M059J (cell line): Measurements from ENCODE around the gene SYNE4. TPM values are rescaled to one million over a fixed set of nuclear protein-coding genes. Genes with fewer than 3 reads are reported as not detected.

Experiments
- DNase-seq: peaks from one replicate; pipeline ENCODE4 v3.0.0-alpha.2; 2012; ENCODE audit warnings: low read depth
- total RNA-seq: library from RNA; depleted of rRNA; stranded (reverse); fragments of >200 nt; shearing (Covaris generic); gene quantifications from 2 replicates; pipeline ENCODE4 v1.2.3, GENCODE V29; 2014

SYNE4 gene
- total RNA-seq, 1 experiment from 2014 or later = not detected

DNA sequence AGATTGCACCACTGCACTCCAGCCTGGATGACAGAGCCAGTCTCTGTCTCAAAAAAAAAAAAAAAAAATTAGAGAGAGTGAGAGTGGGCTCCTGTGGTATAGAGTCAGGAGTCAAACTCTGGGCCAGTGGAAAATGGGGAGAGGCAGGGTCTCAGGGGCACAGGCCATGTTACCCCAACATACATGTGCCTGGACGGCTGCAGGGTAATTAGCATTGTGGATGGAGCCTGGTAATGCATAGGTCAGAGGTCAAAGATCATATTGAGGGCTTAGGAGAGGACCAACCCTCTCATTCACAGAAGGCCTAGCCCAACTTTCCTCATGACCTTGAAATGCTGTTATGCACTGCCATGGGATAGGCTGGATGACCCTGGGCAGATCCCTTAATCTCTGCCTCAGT, 16.9 kb upstream of the SYNE4 start:
- DNase-seq = no peak

DNA sequence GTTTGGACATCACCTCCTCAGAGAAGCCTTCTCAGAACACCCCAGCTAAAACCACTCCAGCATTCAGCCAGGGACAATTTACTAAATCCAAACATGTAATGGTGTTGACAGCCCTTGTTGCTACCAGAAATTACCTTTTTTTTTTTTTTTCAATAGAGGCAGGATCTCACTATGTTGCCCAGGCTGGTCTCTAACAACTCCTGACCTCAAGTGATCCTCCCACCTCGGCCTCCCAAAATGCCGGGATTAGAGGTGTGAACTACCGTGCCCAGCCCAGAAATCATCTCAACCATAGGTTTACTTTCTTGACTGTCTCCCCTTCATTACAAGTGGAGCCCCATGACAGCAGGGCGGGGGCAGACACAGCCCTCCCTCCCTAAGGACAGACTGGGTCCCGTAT, 14.8 kb upstream of the SYNE4 start:
- no peak for DNase-seq

DNA sequence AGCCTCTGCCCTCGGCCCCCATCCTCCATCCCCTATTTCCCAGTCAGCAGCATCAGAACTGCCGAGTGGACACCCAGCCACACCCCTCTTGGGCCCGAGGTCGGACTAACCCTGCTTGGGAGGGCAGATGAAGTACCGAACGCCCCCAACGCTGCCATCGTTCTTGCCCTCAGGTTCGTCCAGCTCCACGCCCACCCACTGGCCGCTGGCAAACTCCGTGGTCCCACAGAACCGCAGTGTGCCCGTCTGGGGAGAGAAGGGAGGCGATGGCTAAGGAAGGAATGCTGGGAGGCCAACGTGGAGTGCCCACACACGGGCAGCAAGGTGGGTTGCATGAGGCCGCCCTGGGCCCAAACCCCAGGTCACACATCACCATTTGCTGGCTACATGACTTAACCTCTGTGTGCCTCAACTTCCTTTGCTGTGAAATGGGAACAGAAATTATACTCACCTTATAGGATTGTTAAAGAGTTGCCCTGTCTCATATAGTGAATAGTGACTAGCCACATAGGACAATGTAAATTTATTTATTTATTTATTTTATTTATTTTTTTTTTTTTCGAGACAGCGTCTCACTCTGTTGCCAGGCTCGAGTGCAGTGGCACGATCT, 10.6 kb upstream of the SYNE4 start:
- no peak for DNase-seq

DNA sequence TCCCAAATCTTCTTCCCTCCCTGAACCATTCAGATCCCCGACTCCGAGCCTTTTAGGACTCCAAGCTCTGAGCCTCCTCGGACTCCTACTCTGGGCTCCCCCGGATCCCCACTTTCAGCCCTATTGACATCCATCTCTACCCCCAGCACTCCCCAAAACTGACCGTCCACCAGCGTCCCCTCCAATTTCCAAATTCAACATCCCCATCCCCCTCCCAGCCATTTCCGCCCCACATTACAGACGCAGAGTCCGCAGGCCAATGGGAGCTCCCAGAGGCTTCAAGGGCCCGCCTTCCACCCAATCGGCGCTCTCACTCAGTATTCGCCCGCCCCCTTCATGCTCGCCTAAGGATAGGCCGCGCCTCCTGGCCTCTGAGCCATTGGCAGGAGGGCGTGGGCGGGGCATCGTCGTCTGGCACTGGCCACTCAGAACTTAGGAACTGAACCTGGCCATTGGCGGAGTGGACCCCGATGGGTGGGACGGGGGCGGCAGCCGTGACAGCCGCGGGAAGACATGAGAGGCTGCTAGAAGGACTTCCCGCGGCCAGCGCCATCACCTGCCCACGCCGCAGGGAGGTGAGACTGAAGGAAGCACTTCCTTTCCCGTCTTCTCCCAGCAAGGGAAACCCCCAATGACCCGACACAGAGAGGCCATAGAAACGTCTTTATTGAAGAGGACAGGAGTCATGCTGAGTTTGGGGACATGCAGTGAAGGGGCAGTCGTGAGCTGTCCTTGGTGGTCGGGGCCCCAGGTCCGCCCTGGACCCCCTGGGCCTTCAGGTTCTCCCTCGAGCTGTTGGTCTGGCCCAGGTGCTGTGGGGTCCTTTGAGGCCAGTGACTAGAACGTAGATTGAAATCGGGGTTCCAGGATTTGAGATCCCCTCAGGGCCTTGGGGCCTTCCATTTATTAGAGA, 5.7 kb upstream of the SYNE4 start, which contains the start of gene ALKBH6:
Gene ALKBH6 (minus strand): TSS at position 202 of the 913 bp plus-strand sequence. CDS start 816 bp downstream, outside the sequence.
- DNase-seq = peak; percentile 99

DNA sequence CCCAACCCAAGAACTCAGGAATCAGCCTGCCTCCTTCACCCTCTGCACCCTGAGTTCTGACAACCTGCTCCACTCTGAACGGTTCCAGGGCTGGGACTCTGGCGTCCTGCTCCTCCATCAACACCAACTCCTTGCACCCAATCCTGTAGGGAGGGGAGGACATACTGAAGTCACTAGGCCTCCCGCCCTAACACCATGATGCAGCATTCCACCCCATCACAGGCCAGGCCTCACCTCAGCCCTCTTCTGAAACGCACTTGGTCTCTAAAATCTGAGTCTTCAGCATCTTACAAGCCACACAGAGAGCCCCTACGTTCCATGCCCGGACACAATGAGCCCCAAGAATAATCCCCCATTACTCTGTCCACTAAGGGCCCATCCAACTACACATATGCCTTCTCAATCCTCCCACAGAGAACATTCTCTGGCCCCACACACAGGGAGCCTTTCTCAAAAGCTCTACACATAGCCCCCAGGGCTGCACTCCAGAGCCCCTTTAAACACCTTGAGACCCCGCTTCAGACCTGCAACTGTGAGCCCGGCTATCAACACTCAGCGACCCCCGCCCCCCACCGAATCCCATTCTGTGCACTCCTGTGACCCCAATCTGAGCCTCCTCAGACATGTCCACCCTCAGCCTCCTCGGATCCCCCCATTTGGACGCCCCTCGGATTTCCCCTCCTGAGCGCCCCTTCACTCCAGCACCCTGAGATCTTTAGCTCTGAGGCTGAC, 4.8 kb upstream of the SYNE4 start:
- no peak for DNase-seq

DNA sequence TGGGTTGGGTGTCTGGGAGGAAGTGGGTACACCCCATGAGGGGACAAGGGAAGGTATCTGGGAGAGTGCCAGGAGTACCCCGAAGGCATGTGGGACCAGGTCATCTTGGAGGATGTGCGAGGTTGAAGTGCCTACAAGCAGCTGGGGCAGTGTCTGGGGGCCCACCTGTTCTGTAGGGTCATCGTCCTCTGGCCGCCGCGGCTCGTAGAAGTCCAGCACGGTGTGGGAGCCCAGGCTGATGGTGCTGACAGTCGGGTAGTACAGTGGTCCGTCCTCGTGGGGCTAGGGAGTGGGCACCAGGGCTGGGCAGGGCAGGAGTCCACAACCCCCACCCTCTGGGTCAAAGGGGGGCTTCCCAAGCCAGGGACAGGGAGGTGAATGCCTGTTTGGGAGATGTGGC, 1.8 kb upstream of the SYNE4 start:
- no peak for DNase-seq

DNA sequence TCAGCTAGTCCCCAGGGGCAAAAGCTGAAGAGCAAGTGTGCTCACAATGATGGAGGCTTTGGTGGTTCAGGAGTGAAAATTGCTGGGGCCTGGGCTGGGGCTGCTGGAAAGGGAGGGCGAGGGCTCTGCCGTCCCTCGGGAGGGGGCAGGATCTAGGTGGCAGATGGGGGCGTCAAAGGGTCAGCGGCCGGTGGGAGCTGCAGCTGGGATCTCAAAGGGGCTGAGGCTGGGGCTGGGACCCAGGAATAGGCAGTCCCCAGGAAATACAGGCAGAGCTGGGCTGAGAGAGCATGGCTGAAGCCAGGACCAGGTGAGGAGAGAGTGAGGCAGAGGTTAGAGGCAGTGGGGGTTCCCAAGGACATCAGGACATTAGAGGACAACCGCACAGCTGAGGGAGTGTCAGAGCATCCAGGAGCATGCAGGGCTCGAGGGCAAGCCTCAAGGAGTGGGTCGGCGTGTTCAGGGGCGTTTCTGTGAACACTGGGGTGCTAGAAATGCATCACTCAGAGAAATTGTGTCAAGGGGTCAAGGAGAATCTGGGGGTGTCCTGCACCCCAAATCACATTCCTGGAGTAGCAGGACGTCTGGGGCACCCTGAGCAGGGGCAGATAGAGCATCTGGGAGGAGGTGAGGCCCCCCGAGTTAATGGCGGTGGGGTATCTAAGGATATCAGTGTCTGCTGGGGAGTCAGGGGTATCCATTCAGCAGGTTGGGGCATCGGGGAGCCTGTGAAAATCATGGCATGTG, 1.2 kb upstream of the SYNE4 start:
- no peak for DNase-seq

DNA sequence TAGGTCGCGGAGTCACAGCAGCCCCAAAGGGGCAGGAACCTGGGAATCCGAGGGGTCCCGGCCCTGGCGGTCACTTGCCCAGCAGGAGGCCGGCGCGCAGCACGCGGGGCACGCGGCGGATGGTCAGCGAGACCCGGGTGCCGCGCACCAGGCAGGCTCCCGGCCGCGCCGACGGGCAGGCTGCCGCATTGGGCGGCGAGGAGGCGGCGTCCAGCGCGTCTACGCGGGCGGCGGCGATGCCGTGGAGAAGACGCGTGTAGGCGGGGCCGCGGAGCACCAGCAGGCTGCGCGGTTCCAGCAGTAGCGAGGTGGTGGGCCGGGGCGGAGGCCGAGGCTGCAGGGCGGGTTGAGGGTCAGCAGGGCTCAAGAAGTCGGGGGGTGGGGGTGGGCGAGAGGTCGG, 607 bp upstream of the SYNE4 start:
- peak; percentile 48 for DNase-seq

DNA sequence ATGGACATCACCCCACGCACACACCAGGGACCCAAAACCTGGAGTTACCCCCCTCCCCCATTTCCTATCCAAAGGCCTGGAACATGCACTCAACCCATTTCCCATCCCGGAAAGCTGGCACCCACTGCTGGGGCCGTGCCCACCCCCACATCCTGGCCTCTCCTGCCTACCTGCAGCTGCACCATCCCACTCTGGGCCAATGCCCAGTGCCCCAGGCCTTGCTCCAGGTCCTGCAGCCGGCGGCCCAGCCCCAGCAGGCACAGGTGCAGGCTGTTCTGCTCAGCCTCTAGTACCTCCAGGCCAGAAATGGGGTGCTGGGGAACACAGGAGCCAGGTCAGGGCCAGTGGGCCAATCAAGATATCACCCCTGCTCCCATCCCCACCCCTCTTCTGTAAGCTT, 1.7 kb downstream of the SYNE4 start:
- no peak for DNase-seq

DNA sequence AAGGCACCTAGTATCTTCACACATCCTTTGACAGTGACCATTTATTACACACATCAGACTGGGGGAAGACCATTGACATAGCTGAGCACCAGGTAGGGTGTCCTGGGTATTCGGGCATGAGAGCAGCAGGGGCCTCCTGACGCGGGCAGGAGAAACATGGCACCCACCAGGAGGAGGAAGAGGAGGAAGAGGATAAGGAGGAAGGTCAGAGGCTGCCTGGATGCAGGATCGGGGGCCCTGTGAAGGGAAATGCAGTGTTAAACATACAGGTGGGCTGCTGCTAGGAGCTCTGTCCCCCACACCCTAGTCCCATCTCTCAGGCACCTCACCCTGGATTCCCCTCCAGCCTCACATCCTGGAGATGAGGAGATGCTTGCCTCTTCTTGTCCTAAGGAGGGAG, 5.3 kb downstream of the SYNE4 start:
- no peak for DNase-seq

DNA sequence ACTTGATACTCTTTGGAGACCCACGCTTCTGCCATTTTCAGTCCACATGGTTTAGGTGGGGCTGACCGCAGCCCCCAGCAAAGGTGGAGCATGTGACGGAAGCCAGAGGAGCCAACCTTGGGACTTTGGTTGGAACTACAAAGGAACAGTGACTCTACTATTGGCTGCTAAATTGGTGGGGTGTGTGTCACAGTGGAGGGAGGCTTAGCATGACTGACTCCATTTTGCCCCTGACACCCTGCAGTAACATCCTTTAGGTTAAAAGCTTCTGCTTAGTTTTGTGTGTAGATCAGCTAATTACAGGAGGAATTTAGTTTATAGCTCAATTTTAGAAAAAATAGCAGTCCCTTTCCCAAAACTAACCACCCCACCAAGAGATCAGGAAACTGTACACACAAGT, 7.0 kb downstream of the SYNE4 start:
- DNase-seq = no peak

DNA sequence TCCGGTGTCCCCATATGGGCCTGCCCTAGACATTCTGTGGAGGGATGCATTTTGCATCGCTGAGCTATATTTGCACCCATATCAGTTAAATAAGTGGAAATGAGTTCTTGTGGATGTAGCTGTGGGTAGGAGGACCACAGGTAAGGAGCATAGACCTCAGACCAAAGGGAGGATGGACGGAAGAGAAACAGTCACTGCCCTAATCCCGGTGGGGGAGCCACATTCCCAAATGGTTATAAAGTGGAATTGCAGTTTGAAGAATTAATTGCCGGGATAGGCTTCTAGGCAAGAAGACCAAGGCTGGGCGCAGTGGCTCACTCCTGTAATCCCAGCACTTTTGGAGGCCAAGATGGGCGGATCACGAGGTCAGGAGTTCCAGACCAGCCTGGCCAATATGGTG, 11.8 kb downstream of the SYNE4 start:
- no peak for DNase-seq

DNA sequence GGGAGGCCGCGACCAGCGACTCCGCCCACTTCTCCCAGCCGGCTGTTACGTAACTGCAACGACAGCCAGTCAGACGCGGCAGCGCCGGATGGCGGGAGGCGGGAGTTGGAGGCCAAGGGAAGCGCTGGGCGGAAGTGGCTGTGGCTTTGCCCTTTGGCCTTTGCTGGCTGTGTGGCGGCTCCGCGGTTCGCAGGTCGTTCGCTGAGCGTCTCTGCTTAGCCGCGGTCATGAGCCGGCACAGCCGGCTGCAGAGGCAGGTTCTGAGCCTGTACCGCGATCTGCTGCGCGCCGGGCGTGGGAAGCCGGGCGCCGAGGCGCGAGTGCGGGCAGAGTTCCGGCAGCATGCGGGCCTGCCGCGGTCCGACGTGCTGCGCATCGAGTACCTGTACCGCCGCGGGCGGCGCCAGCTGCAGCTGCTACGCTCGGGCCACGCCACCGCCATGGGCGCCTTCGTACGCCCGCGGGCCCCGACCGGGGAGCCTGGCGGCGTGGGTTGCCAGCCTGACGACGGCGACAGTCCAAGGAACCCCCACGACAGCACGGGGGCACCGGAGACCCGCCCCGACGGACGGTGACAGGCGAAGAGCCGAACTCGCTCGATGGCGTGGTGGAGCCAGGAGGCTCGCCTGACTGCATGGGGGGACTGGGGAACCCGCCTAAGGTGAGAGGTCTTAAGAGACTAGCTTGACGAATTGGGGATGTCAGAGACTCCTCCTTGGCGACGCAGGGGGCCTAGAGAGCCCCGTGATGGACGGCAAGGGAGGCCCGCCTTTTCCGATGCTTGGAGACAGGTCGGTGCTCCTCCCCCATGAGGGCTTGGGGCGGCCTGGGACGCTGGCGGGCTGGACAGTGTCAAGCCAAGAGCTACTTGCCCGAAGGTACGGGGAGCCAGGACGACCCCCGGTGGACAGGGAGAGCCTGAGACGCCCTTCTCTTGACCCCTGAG, 13.3 kb downstream of the SYNE4 start, which contains the start of gene SDHAF1:
Gene SDHAF1 (plus strand): TSS at position 141 of the 946 bp plus-strand sequence. CDS start 87 bp downstream, at position 228.
- DNase-seq = peak; percentile 95

DNA sequence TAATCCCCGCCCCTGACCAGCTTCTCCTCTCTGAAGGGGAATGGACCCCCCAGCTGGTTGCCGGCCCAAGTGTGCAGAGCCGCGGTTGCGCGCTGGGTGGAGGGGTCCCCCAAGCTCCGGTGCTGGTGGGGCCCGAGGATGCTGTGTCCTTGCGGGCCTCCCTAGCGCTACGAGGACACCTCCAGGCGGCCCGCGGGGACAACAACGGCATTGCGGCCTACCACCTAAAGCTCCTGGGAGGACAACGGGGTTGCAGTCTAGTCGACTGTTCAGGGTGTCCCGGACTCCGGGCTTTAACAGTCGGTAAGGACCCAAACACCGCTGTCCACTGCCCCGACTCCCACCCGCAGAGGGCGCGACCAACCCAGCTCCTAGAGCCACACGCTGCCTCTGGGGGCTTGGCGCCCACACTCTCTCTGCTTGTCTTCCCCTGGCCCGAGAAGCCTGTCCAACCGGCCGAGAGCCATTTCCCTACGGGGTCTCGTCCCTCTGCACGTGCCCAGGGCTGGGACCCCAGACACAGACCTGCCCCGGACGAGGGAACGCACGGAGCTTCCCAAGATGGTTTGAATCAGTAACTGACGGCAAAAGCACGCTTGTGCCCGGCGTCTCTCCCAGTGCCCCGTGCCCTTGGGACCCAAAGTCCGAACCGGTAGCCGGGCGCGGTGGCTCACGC, 14.6 kb downstream of the SYNE4 start:
- no peak for DNase-seq

DNA sequence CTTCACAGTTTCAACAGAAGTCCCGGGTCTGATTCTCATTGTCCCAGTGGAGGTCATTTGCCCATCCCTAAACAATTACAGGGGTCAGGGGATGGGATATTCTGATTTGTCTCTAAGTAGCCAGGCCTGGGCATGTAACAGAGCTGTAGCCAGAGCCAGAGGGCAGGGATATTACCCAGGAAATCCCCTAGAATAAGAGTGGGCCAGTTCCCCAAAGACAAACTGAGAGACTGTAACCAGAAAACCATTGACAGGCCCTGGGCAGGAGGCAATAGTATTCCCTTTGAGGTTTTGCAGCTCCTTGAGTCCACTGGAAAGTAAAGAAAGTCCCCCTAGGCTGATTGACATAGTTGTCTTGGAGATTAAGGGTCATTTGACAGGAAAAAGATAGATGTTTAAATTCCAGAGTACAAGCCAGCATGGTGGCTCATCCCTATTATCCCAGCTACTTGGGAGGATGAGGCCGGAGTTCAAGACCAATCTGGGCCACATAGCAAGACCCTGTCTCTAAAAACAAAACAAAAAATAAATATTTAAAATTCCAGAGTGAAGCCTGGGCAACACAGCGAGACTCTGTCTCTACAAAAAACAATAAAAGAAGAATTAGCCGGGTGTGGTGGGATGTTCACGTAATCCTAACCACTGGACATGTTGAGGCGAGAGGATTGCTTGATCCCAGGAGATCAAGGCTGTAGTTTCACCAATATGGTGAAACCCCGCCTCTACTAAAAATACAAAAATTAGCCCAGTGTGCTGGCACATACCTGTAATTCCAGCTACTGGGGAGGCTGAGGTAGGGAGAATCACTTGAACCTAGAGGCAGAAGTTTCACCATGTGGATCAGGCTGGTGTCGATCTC, 15.5 kb downstream of the SYNE4 start:
- no peak for DNase-seq

DNA sequence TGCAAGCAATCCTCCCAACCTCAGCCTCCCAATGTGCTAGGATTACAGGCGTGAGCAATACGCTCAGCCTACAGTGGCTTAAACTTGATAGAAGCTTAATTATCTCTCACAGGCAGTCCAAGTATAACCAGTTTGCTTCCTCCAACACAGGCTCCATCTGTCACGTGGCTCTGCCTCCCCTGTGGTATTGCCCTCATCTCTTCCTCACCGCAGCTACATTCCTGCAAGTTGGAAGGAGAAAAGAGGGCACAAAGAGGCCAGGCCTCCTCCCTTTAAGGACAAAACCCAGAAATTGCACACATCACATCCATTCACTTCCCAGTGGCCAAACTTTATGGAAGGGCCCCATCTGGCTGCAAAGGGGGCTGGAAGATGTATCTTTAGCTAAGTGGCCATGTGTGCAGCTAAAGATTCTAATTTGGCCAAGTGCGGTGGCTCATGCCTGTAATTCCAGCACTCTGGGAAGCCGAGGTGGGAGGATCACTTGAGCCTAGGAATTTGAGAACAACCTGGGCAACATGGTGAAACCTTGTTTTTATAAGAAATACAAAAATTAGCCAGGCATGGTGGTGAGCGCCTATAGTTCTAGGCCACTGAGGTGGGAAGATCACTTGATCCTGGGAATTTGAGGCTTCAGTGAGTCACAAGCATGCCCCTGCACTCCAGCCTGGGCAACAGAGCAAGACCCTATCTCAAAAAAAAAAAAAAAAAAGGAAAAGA, 16.7 kb downstream of the SYNE4 start:
- DNase-seq = peak; percentile 67

DNA sequence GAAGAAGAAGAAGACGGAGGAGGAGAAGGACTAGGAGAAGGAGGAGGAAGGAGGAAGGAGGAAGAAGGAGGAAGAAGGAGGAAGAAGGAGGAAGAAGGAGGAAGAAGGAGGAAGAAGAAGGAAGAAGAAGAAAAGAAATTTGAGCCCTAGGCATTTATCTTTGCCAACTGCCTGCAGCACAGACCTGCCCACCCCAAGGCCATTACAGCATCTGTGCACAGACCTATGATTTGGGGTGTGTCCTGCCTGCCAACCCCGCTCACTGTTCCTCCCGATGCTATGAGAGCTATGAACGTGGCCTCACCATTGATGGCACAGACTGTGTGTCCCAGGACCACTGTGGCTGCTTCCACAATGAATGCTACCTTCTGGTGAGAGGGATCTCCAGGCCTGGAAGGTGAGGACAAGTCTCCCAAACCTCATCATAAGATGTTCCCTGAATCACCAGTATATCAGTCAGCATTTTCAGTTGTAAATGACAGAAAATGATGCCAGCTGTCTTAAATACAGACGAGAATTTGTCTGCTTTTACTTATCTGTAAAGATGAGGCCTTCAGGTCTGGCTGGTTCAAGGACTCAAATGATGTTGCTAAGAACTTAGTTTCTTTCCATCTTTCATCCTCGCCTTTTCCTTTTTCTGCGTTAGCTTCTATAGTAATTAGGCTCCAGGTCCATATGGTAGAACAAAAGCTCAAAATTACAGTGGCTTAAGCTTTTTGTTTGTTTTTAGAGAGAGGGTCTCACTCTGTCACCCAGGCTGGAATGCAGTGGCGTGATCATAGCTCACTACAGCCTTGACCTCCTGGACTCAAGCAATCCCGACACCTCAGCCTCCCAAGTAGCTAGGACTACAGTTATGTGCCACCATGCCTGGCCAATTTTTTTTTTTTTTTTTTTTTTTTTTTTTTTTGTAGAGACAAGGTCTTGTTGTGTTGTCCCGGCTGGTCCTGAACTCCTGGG, 17.6 kb downstream of the SYNE4 start:
- DNase-seq = no peak
